CD8-positive, alpha-beta memory T cell (primary cell): ENCODE data around the gene ECI2. TPM values are rescaled to one million over a fixed set of nuclear protein-coding genes. Genes with fewer than 3 reads are reported as not detected.
A peak's percentile ranks its signal among the peaks of the same experiment; 100 is the strongest.

Experiments
- CTCF ChIA-PET: fragments of 350-600 bp; sonication (Branson Sonifier 250); formaldehyde crosslinking; loops from one replicate; lab custom pipeline; 2021; ENCODE audit warnings: antibody characterized with exemption; lab: Charles Lee
- POLR2A ChIA-PET: fragments of 350-600 bp; sonication (Branson Sonifier 250); formaldehyde crosslinking; loops from one replicate; lab custom pipeline; 2021; ENCODE audit warnings: antibody characterized with exemption; lab: Charles Lee
- DNase-seq, 5 donors: peaks; one replicate each; pipeline versions ENCODE4 v3.0.0 to v3.0.0-alpha.2; 2020 to 2022; ENCODE audit warnings: mixed read lengths in 1 of 5
- H3K27ac ChIP-seq: one replicate; pipeline ENCODE4 v1.7.0; 2013; ENCODE audit warnings: low read depth, mild to moderate bottlenecking, low read length, moderate library complexity
- H3K27me3 ChIP-seq: 2 replicates; pipeline ENCODE4 v1.7.0; 2013; ENCODE audit warnings: low read length, mild to moderate bottlenecking; ENCODE audit not compliant: insufficient read depth, poor library complexity, severe bottlenecking
- H3K36me3 ChIP-seq: 2 replicates; pipeline ENCODE4 v1.7.0; 2013; ENCODE audit warnings: mild to moderate bottlenecking, low read length, moderate library complexity; ENCODE audit not compliant: insufficient read depth
- H3K4me1 ChIP-seq: 2 replicates; pipeline ENCODE4 v1.7.0; 2013; ENCODE audit warnings: mild to moderate bottlenecking, low read length, moderate library complexity; ENCODE audit not compliant: insufficient read depth
- H3K4me3 ChIP-seq: 2 replicates; pipeline ENCODE4 v1.7.0; 2013; ENCODE audit warnings: mild to moderate bottlenecking, low read length
- H3K9me3 ChIP-seq: 2 replicates; pipeline ENCODE4 v1.7.0; 2013; ENCODE audit warnings: mild to moderate bottlenecking, low read length
- H3K27ac Mint-ChIP-seq, 8 donors: one replicate each; pipeline ENCODE4 v1.8.0; 2020 to 2021; ENCODE audit warnings: mixed read lengths in 8 of 8, mild to moderate bottlenecking in 6 of 8, inconsistent platforms in 3 of 8, moderate library complexity in 3 of 8
- H3K27me3 Mint-ChIP-seq, 2 donors: one replicate each; pipeline ENCODE4 v1.8.0; 2020 to 2021; ENCODE audit warnings: mixed read lengths in 2 of 2, mild to moderate bottlenecking in 1 of 2, moderate library complexity in 1 of 2
- H3K36me3 Mint-ChIP-seq, 3 donors: one replicate each; pipeline ENCODE4 v1.8.0; 2020 to 2021; ENCODE audit warnings: mixed read lengths in 3 of 3, inconsistent platforms in 1 of 3, mild to moderate bottlenecking in 1 of 3
- H3K4me1 Mint-ChIP-seq, 3 donors: one replicate each; pipeline ENCODE4 v1.8.0; 2020 to 2021; ENCODE audit warnings: mixed read lengths in 3 of 3, inconsistent platforms in 1 of 3, mild to moderate bottlenecking in 1 of 3
- H3K4me3 Mint-ChIP-seq, 7 donors: one replicate each; pipeline ENCODE4 v1.8.0; 2020 to 2021; ENCODE audit warnings: mixed read lengths in 7 of 7, mild to moderate bottlenecking in 6 of 7, moderate library complexity in 4 of 7, inconsistent platforms in 2 of 7
- H3K9me3 Mint-ChIP-seq, 5 donors: one replicate each; pipeline ENCODE4 v1.8.0; 2020 to 2022; ENCODE audit warnings: mixed read lengths in 5 of 5, mild to moderate bottlenecking in 3 of 5, moderate library complexity in 2 of 5, inconsistent platforms in 1 of 5
- polyA plus RNA-seq: library from polyadenylated mRNA; unstranded; fragments of 300-500 nt; fragmentation: Illumina TruSeq; gene quantifications from one replicate; pipeline ENCODE4 v1.2.3, GENCODE V29; 2021
- total RNA-seq, 2 experiments: library from RNA; stranded (reverse); gene quantifications; one replicate each; pipeline ENCODE4 v1.2.3, GENCODE V29; 2021

The ECI2 gene
- total and polyA plus RNA-seq, 3 experiments from 2014 or later = 28.7 to 84.3 (median 29.5) TPM

- POLR2A ChIA-PET = interaction anchor here (1.6 to 2.5 kb wide), 4 partner anchors 77 to 288 kb away, joined by 5 to 37 read pairs (median 12); partner anchors contain the start of gene FAM50B
- peak overlapping the region; percentile 67 to 91 (median 77) for H3K27ac Mint-ChIP-seq
- Histone ChIP-seq H3K27ac (peak overlapping the region; percentile 60), H3K27me3 (no peaks in the 10 kb centered on the region), H3K4me1 (peaks cover 26% of the 10 kb centered on the region), H3K36me3 (peaks cover 8% of the 10 kb centered on the region), H3K9me3 (no peaks in the 10 kb centered on the region), H3K4me3 (peak overlapping the region; percentile 71)
- no peak for DNase-seq
- H3K4me1 Mint-ChIP-seq = peaks cover 43 to 69% (median 56%) of the 10 kb centered on the region in 3 donors
- H3K4me3 Mint-ChIP-seq = peak overlapping the region; percentile 82 to 93 (median 87)
- H3K36me3 Mint-ChIP-seq = peaks cover 8 to 34% (median 16%) of the 10 kb centered on the region in 3 donors
- CTCF ChIA-PET = interaction anchor here (1.5 to 2.7 kb wide), 6 partner anchors 9 to 287 kb away, joined by 3 to 12 read pairs (median 6); partner anchors contain the start of gene FAM50B
- peaks cover 0 to 2% (median 0%) of the 10 kb centered on the region in 5 donors for H3K9me3 Mint-ChIP-seq
- no peaks in the 10 kb centered on the region for H3K27me3 Mint-ChIP-seq
Observed at GRCh38 chr6:4136354-4136831, 1.0 kb upstream of the ECI2 start.

- ChIA-PET POLR2A (interaction anchor here (0.6 to 2.5 kb wide), 6 partner anchors 20 to 1125 kb away, joined by 3 to 37 read pairs (median 7); partner anchors contain the start of genes FAM50B, FARS2 and LYRM4), CTCF (interaction anchor here (0.6 to 2.7 kb wide), 8 partner anchors 9 to 286 kb away, joined by 3 to 12 read pairs (median 5); partner anchors contain the start of gene FAM50B)
- Mint-ChIP-seq H3K4me3 (peak overlapping the region; percentile 82 to 93 (median 87)), H3K27me3 (no peaks in the 10 kb centered on the region), H3K9me3 (peaks cover 0 to 2% (median 0%) of the 10 kb centered on the region in 5 donors), H3K36me3 (peaks cover 7 to 38% (median 16%) of the 10 kb centered on the region in 3 donors), H3K4me1 (peaks cover 43 to 69% (median 56%) of the 10 kb centered on the region in 3 donors), H3K27ac (peak overlapping the region; percentile 67 to 91 (median 84))
- peak overlapping the region; percentile 60 for H3K27ac ChIP-seq
- peak overlapping the region; percentile 71 for H3K4me3 ChIP-seq
- DNase-seq = peak; percentile 87 to 97 (median 93)
- H3K36me3 ChIP-seq = peaks cover 12% of the 10 kb centered on the region
- H3K9me3 ChIP-seq = no peaks in the 10 kb centered on the region
- peaks cover 26% of the 10 kb centered on the region for H3K4me1 ChIP-seq
- no peaks in the 10 kb centered on the region for H3K27me3 ChIP-seq
Observed at GRCh38 chr6:4135665-4136353, 434 bp upstream of the ECI2 start.

- H3K27me3 ChIP-seq = no peaks in the 10 kb centered on the region
- peaks cover 0 to 2% (median 0%) of the 10 kb centered on the region in 5 donors for H3K9me3 Mint-ChIP-seq
- peak overlapping the region; percentile 74 for H3K4me3 ChIP-seq
- peak overlapping the region; percentile 86 to 95 (median 91) for H3K27ac Mint-ChIP-seq
- H3K4me3 Mint-ChIP-seq = peak overlapping the region; percentile 87 to 97 (median 88)
- peaks cover 16 to 54% (median 21%) of the 10 kb centered on the region in 3 donors for H3K36me3 Mint-ChIP-seq
- ChIA-PET CTCF (interaction anchor here (1.4 to 1.9 kb wide), 2 partner anchors 113 to 115 kb away, joined by 4 to 7 read pairs; a partner anchor contains a TSS), POLR2A (no interaction called here)
- DNase-seq = no peak
- H3K27ac ChIP-seq = peak overlapping the region; percentile 87
- no peaks in the 10 kb centered on the region for H3K27me3 Mint-ChIP-seq
- no peaks in the 10 kb centered on the region for H3K9me3 ChIP-seq
- H3K36me3 ChIP-seq = peaks cover 26% of the 10 kb centered on the region
- peaks cover 44 to 59% (median 51%) of the 10 kb centered on the region in 3 donors for H3K4me1 Mint-ChIP-seq
- peaks cover 26% of the 10 kb centered on the region for H3K4me1 ChIP-seq
Observed at GRCh38 chr6:4133941-4134838, 1.2 kb downstream of the ECI2 start.

GRCh38 chr6:4130357-4130987, 4.9 kb downstream of the ECI2 start:
- no peak overlapping the region for H3K27ac ChIP-seq
- DNase-seq = no peak
- Mint-ChIP-seq H3K4me1 (peaks cover 27 to 33% (median 27%) of the 10 kb centered on the region in 3 donors), H3K36me3 (peaks cover 25 to 86% (median 31%) of the 10 kb centered on the region in 3 donors), H3K27me3 (peaks cover 0 to 1% of the 10 kb centered on the region in 2 donors), H3K27ac (peak overlapping the region in 1 of 8 donors; percentile 3), H3K4me3 (no peak overlapping the region), H3K9me3 (peaks cover 0 to 2% (median 0%) of the 10 kb centered on the region in 5 donors)
- H3K36me3 ChIP-seq = peaks cover 41% of the 10 kb centered on the region
- peaks cover 14% of the 10 kb centered on the region for H3K4me1 ChIP-seq
- no peaks in the 10 kb centered on the region for H3K9me3 ChIP-seq
- CTCF ChIA-PET = interaction anchor here (1.4 kb wide), 1 partner anchor 109 kb away, joined by 3 read pairs; a partner anchor contains a TSS
- POLR2A ChIA-PET = interaction anchor here (0.6 kb wide), 1 partner anchor 87 kb away, joined by 3 read pairs; no protein-coding TSS in a partner anchor
- no peak overlapping the region for H3K4me3 ChIP-seq
- H3K27me3 ChIP-seq = no peaks in the 10 kb centered on the region

- H3K36me3 Mint-ChIP-seq = peaks cover 25 to 91% (median 33%) of the 10 kb centered on the region in 3 donors
- no peak overlapping the region for H3K4me3 Mint-ChIP-seq
- H3K9me3 ChIP-seq = no peaks in the 10 kb centered on the region
- no peak overlapping the region for H3K27ac Mint-ChIP-seq
- H3K4me3 ChIP-seq = no peak overlapping the region
- ChIA-PET POLR2A (no interaction called here), CTCF (no interaction called here)
- H3K27me3 ChIP-seq = no peaks in the 10 kb centered on the region
- no peak for DNase-seq
- no peak overlapping the region for H3K27ac ChIP-seq
- H3K4me1 Mint-ChIP-seq = peaks cover 23 to 28% (median 25%) of the 10 kb centered on the region in 3 donors
- H3K9me3 Mint-ChIP-seq = peaks cover 0 to 2% (median 0%) of the 10 kb centered on the region in 5 donors
- peaks cover 46% of the 10 kb centered on the region for H3K36me3 ChIP-seq
- H3K27me3 Mint-ChIP-seq = peaks cover 0 to 1% of the 10 kb centered on the region in 2 donors
- peaks cover 10% of the 10 kb centered on the region for H3K4me1 ChIP-seq
Observed at GRCh38 chr6:4129446-4129845, 5.9 kb downstream of the ECI2 start.

- H3K4me1 ChIP-seq = peaks cover 3% of the 10 kb centered on the region
- no peak overlapping the region for H3K27ac ChIP-seq
- POLR2A ChIA-PET = no interaction called here
- Mint-ChIP-seq H3K4me1 (peaks cover 16 to 21% (median 19%) of the 10 kb centered on the region in 3 donors), H3K27me3 (peaks cover 0 to 1% of the 10 kb centered on the region in 2 donors), H3K36me3 (peaks cover 25 to 93% (median 31%) of the 10 kb centered on the region in 3 donors), H3K27ac (no peak overlapping the region), H3K4me3 (no peak overlapping the region), H3K9me3 (peaks cover 0 to 2% (median 0%) of the 10 kb centered on the region in 5 donors)
- H3K4me3 ChIP-seq = no peak overlapping the region
- DNase-seq = no peak
- CTCF ChIA-PET = no interaction called here
- peaks cover 51% of the 10 kb centered on the region for H3K36me3 ChIP-seq
- no peaks in the 10 kb centered on the region for H3K27me3 ChIP-seq
- H3K9me3 ChIP-seq = no peaks in the 10 kb centered on the region
Observed at GRCh38 chr6:4128748-4129147, 6.6 kb downstream of the ECI2 start.

- H3K36me3 Mint-ChIP-seq = peaks cover 25 to 88% (median 28%) of the 10 kb centered on the region in 3 donors
- no peaks in the 10 kb centered on the region for H3K9me3 ChIP-seq
- no peaks in the 10 kb centered on the region for H3K4me1 ChIP-seq
- H3K36me3 ChIP-seq = peaks cover 53% of the 10 kb centered on the region
- no peak overlapping the region for H3K27ac Mint-ChIP-seq
- peaks cover 0 to 1% of the 10 kb centered on the region in 2 donors for H3K27me3 Mint-ChIP-seq
- peaks cover 0 to 2% (median 0%) of the 10 kb centered on the region in 5 donors for H3K9me3 Mint-ChIP-seq
- H3K27me3 ChIP-seq = no peaks in the 10 kb centered on the region
- ChIA-PET POLR2A (no interaction called here), CTCF (interaction anchor here (1.2 to 3.2 kb wide), 2 partner anchors 27 to 107 kb away, joined by 4 to 11 read pairs; a partner anchor contains a TSS)
- no peak overlapping the region for H3K4me3 ChIP-seq
- no peak overlapping the region for H3K27ac ChIP-seq
- H3K4me3 Mint-ChIP-seq = no peak overlapping the region
- H3K4me1 Mint-ChIP-seq = peaks cover 9 to 14% (median 14%) of the 10 kb centered on the region in 3 donors
- DNase-seq = no peak
Observed at GRCh38 chr6:4128072-4128471, 7.3 kb downstream of the ECI2 start.
